Psoas muscle (tissue), 7 donors: ENCODE results near the gene TARP.

Experiments used
- ATAC-seq, 4 donors: fragments of 200-7000 bp; cut with Tn5 transposase; one replicate each; pipeline ENCODE4 v1.9.1; 2020; ENCODE audit warnings: moderate library complexity in 3 of 4, mild to moderate bottlenecking in 2 of 4
- DNase-seq, 2 donors: peaks; one replicate each; pipeline ENCODE4 v3.0.0-alpha.2; 2020
- H3K27ac ChIP-seq: fragments of 200-600 bp; one replicate; pipeline ENCODE4 v1.8.0; 2022
- H3K27me3 ChIP-seq, 3 donors: fragments of 200-600 bp in 1 of 3; one replicate each; pipeline versions ENCODE4 v1.6.1 to v1.8.0; 2013 to 2022; ENCODE audit warnings: low read length in 2 of 3, mild to moderate bottlenecking in 2 of 3, moderate library complexity in 1 of 3; ENCODE audit not compliant: insufficient read depth in 3 of 3
- H3K36me3 ChIP-seq, 2 donors: fragments of 200-600 bp in 1 of 2; one replicate each; pipeline versions ENCODE4 v1.6.1 to v1.8.0; 2013 to 2022; ENCODE audit warnings: low read depth in 1 of 2, mild to moderate bottlenecking in 1 of 2, moderate library complexity in 1 of 2; ENCODE audit not compliant: insufficient read depth in 1 of 2
- H3K4me1 ChIP-seq: fragments of 200-600 bp; one replicate; pipeline ENCODE4 v1.8.0; 2022
- H3K4me3 ChIP-seq: fragments of 200-600 bp; one replicate; pipeline ENCODE4 v1.8.0; 2022; ENCODE audit warnings: mild to moderate bottlenecking
- H3K9me3 ChIP-seq: fragments of 200-600 bp; one replicate; pipeline ENCODE4 v1.8.0; 2022
- WGBS, 3 donors: extraction: QIAGEN DNeasy Blood & Tissue Kit; methylation state at CpG; one replicate each; pipeline versions ENCODE4 v1.1.6 to v1.1.7; 2013; 5-methylcytosine and 5-hydroxymethylcytosine counted together
- intact Hi-C, 2 donors: fragments of 100-400 bp; cut with DNase I; formaldehyde crosslinking; loops; one replicate each; pipeline versions ENCODE4 v1.11.0 to v1.14.2; 2022
- TF ChIP-seq, protein P1 (sequence below): fragments of 200-600 bp; IDR thresholded peaks from one replicate; pipeline ENCODE4 v1.8.0; 2022; ENCODE audit warnings: antibody characterized with exemption
- donor health status: healthy with polysubstance abuse.
- donor health status: DM: no; HTN: no; CAD: no; lungs with moderate emphysema.
- donor health status: Bipolar disorder and iron deficiency.
- donor health status: healthy.
- donor health status: DM: yes; HTN: yes; CAD: no.
- donor health status: DM: no; HTN: no; CAD: no.
- donor health status: DM: yes; HTN: yes; CAD: no.

The TARP gene

DNA sequence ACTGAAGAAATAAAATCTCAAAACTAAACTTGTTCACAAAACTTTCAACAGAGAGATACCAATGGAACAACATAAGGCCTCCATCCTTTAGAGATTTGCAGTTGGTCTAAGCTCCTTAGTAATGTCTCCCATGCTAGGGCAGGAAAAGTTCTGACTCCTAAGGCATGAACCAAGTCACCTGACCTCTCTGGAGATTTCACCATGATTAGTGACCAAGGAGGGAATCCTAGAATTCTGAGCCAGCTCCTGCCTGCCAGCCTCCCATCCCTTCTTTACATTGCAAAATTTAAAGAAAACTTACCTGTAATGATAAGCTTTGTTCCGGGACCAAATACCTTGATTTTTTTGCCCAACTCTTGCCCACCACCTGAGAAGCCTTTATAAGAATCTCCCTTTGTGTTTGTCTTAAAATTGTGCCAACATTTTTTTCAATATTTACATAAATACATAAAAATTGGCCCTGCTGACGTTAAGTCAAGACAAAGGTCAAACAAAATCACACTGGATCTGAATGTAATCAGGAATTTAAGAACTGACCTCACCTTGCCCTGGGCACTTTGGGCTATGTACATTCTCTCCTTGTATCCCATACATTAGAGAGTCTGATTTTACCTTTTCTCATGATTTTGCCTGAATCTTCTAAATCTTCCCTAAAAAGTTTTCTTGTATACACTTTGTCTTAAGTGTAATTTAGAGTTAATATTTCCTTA lies at the start of gene TARP:
TARP (minus strand) TSS at position 351 of the 710 bp plus-strand sequence.
- TF ChIP-seq, protein P1, sequence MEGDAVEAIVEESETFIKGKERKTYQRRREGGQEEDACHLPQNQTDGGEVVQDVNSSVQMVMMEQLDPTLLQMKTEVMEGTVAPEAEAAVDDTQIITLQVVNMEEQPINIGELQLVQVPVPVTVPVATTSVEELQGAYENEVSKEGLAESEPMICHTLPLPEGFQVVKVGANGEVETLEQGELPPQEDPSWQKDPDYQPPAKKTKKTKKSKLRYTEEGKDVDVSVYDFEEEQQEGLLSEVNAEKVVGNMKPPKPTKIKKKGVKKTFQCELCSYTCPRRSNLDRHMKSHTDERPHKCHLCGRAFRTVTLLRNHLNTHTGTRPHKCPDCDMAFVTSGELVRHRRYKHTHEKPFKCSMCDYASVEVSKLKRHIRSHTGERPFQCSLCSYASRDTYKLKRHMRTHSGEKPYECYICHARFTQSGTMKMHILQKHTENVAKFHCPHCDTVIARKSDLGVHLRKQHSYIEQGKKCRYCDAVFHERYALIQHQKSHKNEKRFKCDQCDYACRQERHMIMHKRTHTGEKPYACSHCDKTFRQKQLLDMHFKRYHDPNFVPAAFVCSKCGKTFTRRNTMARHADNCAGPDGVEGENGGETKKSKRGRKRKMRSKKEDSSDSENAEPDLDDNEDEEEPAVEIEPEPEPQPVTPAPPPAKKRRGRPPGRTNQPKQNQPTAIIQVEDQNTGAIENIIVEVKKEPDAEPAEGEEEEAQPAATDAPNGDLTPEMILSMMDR = no peak
- intact Hi-C loops = no loop called here
- H3K9me3 ChIP-seq = no peaks in the 10 kb centered on the region
- H3K4me1 ChIP-seq = no peaks in the 10 kb centered on the region
- 89 to 91% (median 90%) methylated on average over 2 of the region's 2 CpGs for WGBS, 3 donors
- H3K4me3 ChIP-seq = no peak within 1 kb of the TSS
- H3K27me3 ChIP-seq = no peaks in the 10 kb centered on the region
- H3K36me3 ChIP-seq = no peaks in the 10 kb centered on the region
- no peak for ATAC-seq
- DNase-seq = no peak
- H3K27ac ChIP-seq = no peak within 1 kb of the TSS

DNA sequence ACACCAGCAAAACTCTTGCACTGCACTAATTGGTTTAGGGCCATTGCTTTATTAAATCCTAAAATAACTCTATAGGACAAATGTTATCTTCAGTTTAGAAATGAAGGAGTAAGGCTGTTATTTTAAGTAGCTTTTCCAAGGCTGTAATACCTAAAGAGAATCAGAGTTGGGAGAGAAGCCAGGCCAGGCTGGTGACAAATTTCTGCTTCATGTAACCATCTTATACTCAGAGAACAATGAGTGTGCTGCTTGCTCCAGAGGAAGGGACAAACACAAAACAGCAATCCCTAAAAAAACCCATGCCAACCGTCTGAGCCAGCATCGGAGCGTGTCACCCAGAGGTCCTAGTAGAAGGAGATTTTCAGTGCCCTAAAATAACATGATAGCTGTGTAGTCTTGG lies 49.7 kb upstream of the TARP start:
- intact Hi-C loops = no loop called here
- Histone ChIP-seq H3K27ac (no peak overlapping the region), H3K9me3 (no peaks in the 10 kb centered on the region), H3K4me1 (no peaks in the 10 kb centered on the region), H3K36me3 (no peaks in the 10 kb centered on the region), H3K27me3 (peaks cover 0 to 2% (median 0%) of the 10 kb centered on the region in 3 donors), H3K4me3 (no peak overlapping the region)
- TF ChIP-seq, protein P1 = no peak
- ATAC-seq = no peak
- 36 to 71% (median 36%) methylated on average over 3 of the region's 3 CpGs for WGBS, 3 donors
- no peak for DNase-seq

- no peak overlapping the region for H3K27ac ChIP-seq
- peaks cover 0 to 2% (median 0%) of the 10 kb centered on the region in 3 donors for H3K27me3 ChIP-seq
- no peaks in the 10 kb centered on the region for H3K4me1 ChIP-seq
- ATAC-seq (no peak), DNase-seq (no peak)
- intact Hi-C loops = no loop called here
- no peaks in the 10 kb centered on the region for H3K9me3 ChIP-seq
- 63 to 83% (median 65%) methylated on average over 5 of the region's 5 CpGs for WGBS, 3 donors
- H3K4me3 ChIP-seq = no peak overlapping the region
- no peaks in the 10 kb centered on the region for H3K36me3 ChIP-seq
- TF ChIP-seq, protein P1 = no peak
These were observed 49.0 kb upstream of the TARP start for GRCh38 chr7:38322461-38322860.

DNA sequence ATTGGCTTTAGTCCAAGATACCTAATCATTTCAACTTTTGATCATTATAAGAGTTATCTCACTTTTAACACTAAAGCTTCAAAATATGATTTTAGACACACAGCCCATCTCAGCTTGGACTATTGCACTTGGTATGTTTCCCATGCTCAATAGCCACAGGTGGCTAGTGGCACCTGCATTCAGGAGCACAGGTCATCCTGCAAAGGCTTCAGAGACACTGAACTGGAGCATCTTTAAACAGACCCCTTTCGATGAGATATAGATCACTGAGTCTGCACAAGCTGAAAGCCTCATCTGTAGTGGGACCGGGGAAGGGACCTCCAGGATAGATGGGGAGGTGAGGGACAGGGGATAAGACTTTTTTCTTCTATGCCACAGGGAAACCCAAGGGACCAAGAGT lies 48.5 kb upstream of the TARP start:
- peaks cover 0 to 2% (median 0%) of the 10 kb centered on the region in 3 donors for H3K27me3 ChIP-seq
- no peak overlapping the region for H3K4me3 ChIP-seq
- WGBS, 3 donors = 88 to 98% (median 94%) methylated on average over 2 of the region's 2 CpGs
- DNase-seq = no peak
- no peaks in the 10 kb centered on the region for H3K9me3 ChIP-seq
- intact Hi-C loops = no loop called here
- no peak overlapping the region for H3K27ac ChIP-seq
- H3K4me1 ChIP-seq = no peaks in the 10 kb centered on the region
- TF ChIP-seq, protein P1 = no peak
- ATAC-seq = no peak
- H3K36me3 ChIP-seq = no peaks in the 10 kb centered on the region

- WGBS, 3 donors = 70 to 76% (median 71%) methylated on average over 3 of the region's 3 CpGs
- DNase-seq = no peak
- TF ChIP-seq, protein P1 = no peak
- Histone ChIP-seq H3K27me3 (peaks cover 0 to under 1% (median 0%) of the 10 kb centered on the region in 3 donors), H3K4me1 (no peaks in the 10 kb centered on the region), H3K27ac (no peak overlapping the region), H3K4me3 (no peak overlapping the region), H3K36me3 (no peaks in the 10 kb centered on the region), H3K9me3 (no peaks in the 10 kb centered on the region)
- ATAC-seq = no peak
- intact Hi-C loops = no loop called here
These were observed 48.1 kb upstream of the TARP start for GRCh38 chr7:38321515-38321944.
